RWPE2 (cell line): ENCODE results near the gene KRT80.

ENCODE experiments used
- ATAC-seq: fragments of 200-7000 bp; cut with Tn5 transposase; 3 replicates; pipeline ENCODE4 v1.9.1; 2021; ENCODE audit warnings: low read depth
- DNase-seq: peaks from one replicate; pipeline ENCODE4 v3.0.0-alpha.2; 2020; ENCODE audit warnings: low spot score
- H3K27ac ChIP-seq: fragments of 450-650 bp; 2 replicates; pipeline ENCODE4 v1.5.1; 2017; ENCODE audit warnings: mild to moderate bottlenecking; ENCODE audit not compliant: poor library complexity, severe bottlenecking
- H3K27me3 ChIP-seq: fragments of 250-450 bp; sonication (Bioruptor Pico); 2 replicates; pipeline ENCODE4 v1.5.1; 2021; ENCODE audit warnings: mild to moderate bottlenecking, moderate library complexity; ENCODE audit not compliant: insufficient read depth, poor library complexity, severe bottlenecking
- H3K36me3 ChIP-seq: fragments of 250-450 bp; sonication (Bioruptor Pico); 2 replicates; pipeline ENCODE4 v1.5.1; 2020; ENCODE audit warnings: low read depth, mild to moderate bottlenecking, moderate library complexity
- H3K4me1 ChIP-seq: fragments of 250-450 bp; sonication (Bioruptor Pico); 2 replicates; pipeline ENCODE4 v1.5.1; 2021; ENCODE audit warnings: mild to moderate bottlenecking, moderate library complexity; ENCODE audit not compliant: insufficient read depth, poor library complexity, severe bottlenecking
- H3K4me3 ChIP-seq: fragments of 250-450 bp; sonication (Bioruptor Pico); 2 replicates; pipeline ENCODE4 v1.5.1; 2021; ENCODE audit warnings: mild to moderate bottlenecking, moderate library complexity; ENCODE audit not compliant: severe bottlenecking
- H3K9me3 ChIP-seq: fragments of 250-450 bp; sonication (Bioruptor Pico); 2 replicates; pipeline ENCODE4 v1.5.1; 2021; ENCODE audit warnings: mild to moderate bottlenecking, moderate library complexity; ENCODE audit not compliant: severe bottlenecking
- TF ChIP-seq, protein P1 (sequence below): fragments of 450-650 bp; IDR thresholded peaks from one replicate; pipeline ENCODE4 v1.5.1; 2017; ENCODE audit warnings: mild to moderate bottlenecking, moderate library complexity; ENCODE audit not compliant: poor library complexity, severe bottlenecking

The KRT80 gene

DNA sequence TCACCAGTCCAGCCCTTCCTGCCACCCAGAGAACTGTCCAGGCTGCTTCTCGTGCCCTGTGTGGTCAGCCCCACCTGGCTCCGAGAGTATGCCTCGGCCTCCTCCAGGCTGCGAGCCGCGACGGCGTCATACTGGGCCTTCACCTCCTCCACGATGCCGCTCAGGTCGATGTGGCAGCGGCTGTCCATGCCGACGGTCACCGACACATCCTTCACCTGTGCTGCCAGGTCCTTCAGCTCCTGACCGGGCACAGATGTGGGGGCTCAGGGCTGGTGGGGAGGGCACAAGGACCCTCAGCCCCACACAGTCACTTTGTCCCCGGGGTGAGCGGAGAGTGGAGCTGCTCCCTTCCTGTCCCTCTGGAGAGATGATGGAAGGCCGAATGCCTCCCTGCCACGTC lies 18.3 kb downstream of the KRT80 start:
- TF ChIP-seq, protein P1, sequence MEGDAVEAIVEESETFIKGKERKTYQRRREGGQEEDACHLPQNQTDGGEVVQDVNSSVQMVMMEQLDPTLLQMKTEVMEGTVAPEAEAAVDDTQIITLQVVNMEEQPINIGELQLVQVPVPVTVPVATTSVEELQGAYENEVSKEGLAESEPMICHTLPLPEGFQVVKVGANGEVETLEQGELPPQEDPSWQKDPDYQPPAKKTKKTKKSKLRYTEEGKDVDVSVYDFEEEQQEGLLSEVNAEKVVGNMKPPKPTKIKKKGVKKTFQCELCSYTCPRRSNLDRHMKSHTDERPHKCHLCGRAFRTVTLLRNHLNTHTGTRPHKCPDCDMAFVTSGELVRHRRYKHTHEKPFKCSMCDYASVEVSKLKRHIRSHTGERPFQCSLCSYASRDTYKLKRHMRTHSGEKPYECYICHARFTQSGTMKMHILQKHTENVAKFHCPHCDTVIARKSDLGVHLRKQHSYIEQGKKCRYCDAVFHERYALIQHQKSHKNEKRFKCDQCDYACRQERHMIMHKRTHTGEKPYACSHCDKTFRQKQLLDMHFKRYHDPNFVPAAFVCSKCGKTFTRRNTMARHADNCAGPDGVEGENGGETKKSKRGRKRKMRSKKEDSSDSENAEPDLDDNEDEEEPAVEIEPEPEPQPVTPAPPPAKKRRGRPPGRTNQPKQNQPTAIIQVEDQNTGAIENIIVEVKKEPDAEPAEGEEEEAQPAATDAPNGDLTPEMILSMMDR, result no peak
- Histone ChIP-seq H3K27me3 (no peaks in the 10 kb centered on the region), H3K27ac (peak overlapping the region; percentile 91), H3K36me3 (peaks cover 6% of the 10 kb centered on the region; the same call in 1 of the 2 replicates), H3K4me1 (peaks cover 19% of the 10 kb centered on the region), H3K4me3 (no peak overlapping the region), H3K9me3 (no peaks in the 10 kb centered on the region)
- DNase-seq, result no peak
- ATAC-seq, result no peak

DNA sequence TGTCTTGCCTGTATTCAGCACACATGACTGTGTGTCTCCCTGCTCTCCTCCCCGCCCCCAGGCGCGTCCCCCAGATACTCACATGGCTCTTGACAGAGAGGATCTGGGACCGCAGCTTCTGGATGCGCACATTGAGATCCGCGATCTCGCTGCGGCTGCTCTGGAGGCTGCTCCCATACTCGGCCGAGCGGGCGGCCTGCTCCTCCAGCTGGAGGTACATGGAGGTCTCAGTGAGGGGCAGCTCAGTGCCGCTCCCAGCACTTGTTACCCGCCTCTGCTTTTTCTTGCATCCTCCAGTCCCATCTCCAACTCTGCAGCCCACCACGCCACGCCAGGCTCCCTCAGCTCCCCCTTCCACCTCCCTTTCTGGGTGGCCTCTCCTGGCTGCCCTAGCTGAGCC lies 18.9 kb downstream of the KRT80 start:
- peak overlapping the region; percentile 91 for H3K27ac ChIP-seq
- no peak for DNase-seq
- no peaks in the 10 kb centered on the region for H3K9me3 ChIP-seq
- H3K27me3 ChIP-seq, result no peaks in the 10 kb centered on the region
- peaks cover 6% of the 10 kb centered on the region; the same call in 1 of the 2 replicates for H3K36me3 ChIP-seq
- no peak for ATAC-seq
- TF ChIP-seq, protein P1, result no peak
- no peak overlapping the region for H3K4me3 ChIP-seq
- H3K4me1 ChIP-seq, result peaks cover 22% of the 10 kb centered on the region

DNA sequence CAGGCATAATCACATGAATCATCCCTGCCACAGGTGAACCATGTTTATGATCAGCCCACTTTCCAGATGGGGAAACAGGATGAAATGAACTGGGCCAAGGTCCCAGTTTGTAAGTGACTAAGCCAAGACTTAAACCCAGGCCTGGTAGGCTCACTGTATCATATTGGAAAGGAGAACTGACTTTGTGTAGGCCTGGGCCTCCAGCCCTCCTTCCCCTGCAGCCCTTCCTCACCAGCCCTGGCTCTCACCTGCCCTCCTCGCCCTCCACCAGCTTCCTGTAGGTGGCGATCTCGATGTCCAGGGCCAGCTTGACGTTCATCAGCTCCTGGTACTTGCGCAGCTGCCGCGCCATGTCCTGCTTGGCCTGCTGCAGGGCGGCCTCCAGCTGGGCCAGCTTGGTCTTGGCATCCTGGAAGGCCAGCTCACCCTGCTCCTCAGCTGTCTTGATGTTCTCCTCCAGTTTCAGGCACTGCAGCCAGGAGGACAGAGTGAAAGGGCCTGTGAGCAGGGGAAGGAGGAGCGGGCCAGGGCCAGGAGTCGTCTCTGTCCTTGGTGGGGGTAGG lies 19.8 kb downstream of the KRT80 start:
- TF ChIP-seq, protein P1, result peak; percentile 46
- H3K27ac ChIP-seq, result peak overlapping the region; percentile 22
- H3K4me1 ChIP-seq, result peaks cover 22% of the 10 kb centered on the region
- DNase-seq (no peak), ATAC-seq (peak; percentile 12; the same call in 1 of the 3 replicates)
- H3K9me3 ChIP-seq, result no peaks in the 10 kb centered on the region
- no peaks in the 10 kb centered on the region for H3K27me3 ChIP-seq
- peaks cover 6% of the 10 kb centered on the region; the same call in 1 of the 2 replicates for H3K36me3 ChIP-seq
- no peak overlapping the region for H3K4me3 ChIP-seq

DNA sequence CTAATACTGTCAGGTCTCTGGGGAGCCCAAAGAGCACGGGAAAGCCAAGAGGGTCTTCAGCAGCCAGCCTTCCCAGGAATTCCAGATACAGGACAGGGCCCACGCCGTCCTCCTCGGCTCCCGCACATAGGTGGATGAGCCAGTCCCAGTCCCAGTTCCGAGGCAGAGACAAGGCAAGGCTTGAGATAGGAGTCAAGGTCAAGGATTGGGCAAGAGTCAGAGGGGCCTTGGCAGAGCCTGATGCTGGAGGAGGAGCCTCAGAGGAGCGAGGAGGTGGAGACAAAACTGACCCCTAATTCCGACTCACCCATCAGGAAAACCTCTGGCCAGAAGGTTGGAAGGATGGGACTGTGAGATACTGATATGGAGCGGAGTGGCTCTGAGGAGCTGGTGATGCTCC lies 21.0 kb downstream of the KRT80 start:
- H3K4me1 ChIP-seq, result peaks cover 11% of the 10 kb centered on the region
- ATAC-seq (no peak), DNase-seq (no peak)
- TF ChIP-seq, protein P1, result no peak
- no peaks in the 10 kb centered on the region for H3K27me3 ChIP-seq
- H3K36me3 ChIP-seq, result no peaks in the 10 kb centered on the region
- no peaks in the 10 kb centered on the region for H3K9me3 ChIP-seq
- H3K4me3 ChIP-seq, result no peak overlapping the region
- no peak overlapping the region for H3K27ac ChIP-seq

DNA sequence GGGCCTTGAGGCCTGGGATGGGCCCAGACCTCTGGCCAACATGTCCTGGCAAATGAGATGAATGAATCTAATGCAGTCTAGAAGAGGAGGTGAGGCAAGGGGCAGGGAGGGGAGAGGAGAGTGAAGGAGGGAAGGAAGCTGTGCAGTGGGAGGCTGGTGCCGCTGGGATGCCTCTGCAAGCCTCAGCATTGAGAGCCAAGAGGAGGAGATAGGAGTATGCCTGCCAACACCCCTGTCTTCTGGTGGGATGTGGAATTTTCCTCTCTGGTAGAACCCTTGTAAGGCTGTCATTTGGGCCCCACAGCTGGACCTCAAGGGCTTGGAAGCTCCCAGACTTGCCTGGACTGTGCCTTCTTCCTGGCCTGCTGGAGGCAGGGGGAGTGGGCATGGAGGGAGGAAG lies 21.9 kb downstream of the KRT80 start:
- Histone ChIP-seq H3K36me3 (no peaks in the 10 kb centered on the region), H3K4me3 (no peak overlapping the region), H3K27me3 (no peaks in the 10 kb centered on the region), H3K9me3 (no peaks in the 10 kb centered on the region), H3K27ac (peak overlapping the region; percentile 19), H3K4me1 (peaks cover 10% of the 10 kb centered on the region)
- ATAC-seq, result no peak
- TF ChIP-seq, protein P1, result no peak
- DNase-seq, result no peak
